Measurements from ENCODE around the gene DCK. TPM values are rescaled to one million over a fixed set of nuclear protein-coding genes. Genes with fewer than 3 reads are reported as not detected.

Gene DCK
- total RNA-seq, 4 donors from 2014 or later = 6.3 to 17.2 (median 11.8) TPM

DNA sequence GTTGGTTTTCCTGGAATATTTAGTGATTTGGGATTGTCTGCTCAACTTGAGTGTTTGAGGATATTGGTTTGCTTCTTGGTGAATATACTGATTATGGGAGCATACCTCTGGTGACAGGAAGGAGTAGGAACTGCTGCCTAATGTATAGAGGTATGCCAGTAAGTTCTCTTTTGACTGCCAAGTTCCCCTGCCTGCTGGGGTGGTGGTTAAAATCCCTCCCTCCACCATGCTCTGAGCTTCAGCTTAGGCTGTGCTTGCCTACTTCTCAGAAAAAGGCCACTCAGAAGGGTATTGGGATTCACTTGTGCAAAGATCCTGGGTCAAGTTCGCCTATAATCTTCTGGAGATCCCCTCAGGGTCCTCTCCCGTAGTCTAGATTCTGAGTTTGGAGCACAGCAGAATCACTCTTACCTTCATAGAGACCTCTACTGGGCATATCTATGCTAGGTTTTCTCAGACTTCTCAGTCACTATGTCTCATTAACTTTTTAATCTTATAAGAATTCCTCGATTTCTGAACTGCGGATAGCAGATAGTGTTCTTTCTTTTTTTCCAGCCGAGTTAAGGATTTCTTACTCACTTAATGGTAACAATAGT lies 44.7 kb upstream of the DCK start:
- intact Hi-C loops (cut with DNase I; ENCODE audit: low total_unique reads) = no loop called here
- H3K27ac ChIP-seq = no peak overlapping the region
- no peaks in the 10 kb centered on the region for H3K9me3 ChIP-seq
- no peaks in the 10 kb centered on the region for H3K27me3 ChIP-seq
- ATAC-seq = no peak
- no peaks in the 10 kb centered on the region for H3K36me3 ChIP-seq
- TF ChIP-seq POLR2A (IDR thresholded peaks at IDR 0.05) = no peak
- TF ChIP-seq, protein P1, sequence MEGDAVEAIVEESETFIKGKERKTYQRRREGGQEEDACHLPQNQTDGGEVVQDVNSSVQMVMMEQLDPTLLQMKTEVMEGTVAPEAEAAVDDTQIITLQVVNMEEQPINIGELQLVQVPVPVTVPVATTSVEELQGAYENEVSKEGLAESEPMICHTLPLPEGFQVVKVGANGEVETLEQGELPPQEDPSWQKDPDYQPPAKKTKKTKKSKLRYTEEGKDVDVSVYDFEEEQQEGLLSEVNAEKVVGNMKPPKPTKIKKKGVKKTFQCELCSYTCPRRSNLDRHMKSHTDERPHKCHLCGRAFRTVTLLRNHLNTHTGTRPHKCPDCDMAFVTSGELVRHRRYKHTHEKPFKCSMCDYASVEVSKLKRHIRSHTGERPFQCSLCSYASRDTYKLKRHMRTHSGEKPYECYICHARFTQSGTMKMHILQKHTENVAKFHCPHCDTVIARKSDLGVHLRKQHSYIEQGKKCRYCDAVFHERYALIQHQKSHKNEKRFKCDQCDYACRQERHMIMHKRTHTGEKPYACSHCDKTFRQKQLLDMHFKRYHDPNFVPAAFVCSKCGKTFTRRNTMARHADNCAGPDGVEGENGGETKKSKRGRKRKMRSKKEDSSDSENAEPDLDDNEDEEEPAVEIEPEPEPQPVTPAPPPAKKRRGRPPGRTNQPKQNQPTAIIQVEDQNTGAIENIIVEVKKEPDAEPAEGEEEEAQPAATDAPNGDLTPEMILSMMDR (IDR thresholded peaks at IDR 0.05 in 4 of 5, conservative IDR thresholded peaks at IDR 0.05 in 1 of 5) = no peak
- H3K4me3 ChIP-seq = no peak overlapping the region
- DNase-seq = no peak
- in situ Hi-C loops (cut with MboI; ENCODE audit: low sequenced_read_pairs in 4 of 4) = no loop called here
- peaks cover 0 to 5% of the 10 kb centered on the region in 2 donors for H3K4me1 ChIP-seq

DNA sequence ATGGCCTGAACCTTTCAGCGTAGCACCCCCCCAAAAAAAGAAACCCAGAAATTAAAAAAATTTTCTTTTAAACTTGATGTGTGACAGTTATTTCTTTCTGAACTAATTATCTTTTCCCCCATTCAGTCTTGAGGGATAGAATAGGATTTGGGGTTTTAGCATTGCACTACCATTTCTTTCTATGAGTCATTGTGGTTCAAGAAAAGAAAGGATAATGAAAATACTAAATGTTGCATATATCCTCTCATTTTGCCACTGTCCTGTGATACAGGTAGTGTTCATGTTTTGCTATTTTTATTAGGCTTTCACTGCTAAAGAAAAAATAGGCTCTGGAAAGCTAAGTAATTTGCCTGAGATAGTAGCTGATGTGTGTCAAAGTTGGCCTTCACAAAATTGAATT lies 39.4 kb upstream of the DCK start:
- in situ Hi-C loops (cut with MboI; ENCODE audit: low sequenced_read_pairs in 4 of 4) (no loop called here), intact Hi-C loops (cut with DNase I; ENCODE audit: low total_unique reads) (no loop called here)
- H3K36me3 ChIP-seq = peaks cover 0 to under 1% of the 10 kb centered on the region in 2 donors
- no peaks in the 10 kb centered on the region for H3K4me1 ChIP-seq
- no peak overlapping the region for H3K4me3 ChIP-seq
- ATAC-seq = no peak
- H3K27me3 ChIP-seq = no peaks in the 10 kb centered on the region
- H3K9me3 ChIP-seq = no peaks in the 10 kb centered on the region
- DNase-seq = no peak
- H3K27ac ChIP-seq = no peak overlapping the region
- TF ChIP-seq, protein P1 (IDR thresholded peaks at IDR 0.05 in 4 of 5, conservative IDR thresholded peaks at IDR 0.05 in 1 of 5) = no peak
- TF ChIP-seq POLR2A (IDR thresholded peaks at IDR 0.05) = no peak

DNA sequence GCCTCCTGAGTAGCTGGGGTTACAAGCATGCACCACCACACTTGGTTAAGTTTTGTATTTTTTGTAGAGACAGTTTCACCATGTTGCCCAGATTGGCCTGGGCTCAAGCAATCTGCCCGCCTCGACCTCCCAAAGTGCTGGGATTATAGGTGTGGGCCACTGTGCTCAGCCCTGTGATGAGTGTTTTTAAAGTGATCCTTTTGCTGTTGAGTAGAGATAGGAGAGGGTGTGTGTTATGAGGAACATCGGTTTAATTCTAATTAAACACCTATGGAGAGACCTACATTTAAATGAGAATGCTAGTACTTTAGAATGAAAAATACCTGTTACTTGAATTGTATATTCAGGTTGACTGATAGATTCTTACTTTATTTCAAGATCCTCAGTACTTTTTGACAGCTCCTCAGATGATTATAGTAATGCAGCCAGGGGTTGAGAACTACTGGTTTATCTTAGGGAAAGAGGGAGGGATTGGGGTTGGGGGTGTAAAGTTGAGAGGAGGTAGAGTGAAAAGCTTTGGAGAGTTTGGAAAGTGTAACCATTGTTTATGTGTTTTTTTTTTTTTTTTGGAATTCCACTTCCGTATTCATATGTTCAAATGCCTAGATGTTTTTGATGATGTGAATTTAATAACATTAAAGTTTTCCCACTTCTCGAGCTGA lies 36.8 kb upstream of the DCK start:
- Histone ChIP-seq H3K9me3 (no peaks in the 10 kb centered on the region), H3K27ac (no peak overlapping the region), H3K36me3 (peaks cover 0 to 19% of the 10 kb centered on the region in 2 donors), H3K4me1 (no peaks in the 10 kb centered on the region), H3K4me3 (no peak overlapping the region), H3K27me3 (no peaks in the 10 kb centered on the region)
- TF ChIP-seq POLR2A (IDR thresholded peaks at IDR 0.05) = no peak
- TF ChIP-seq, protein P1 (IDR thresholded peaks at IDR 0.05 in 4 of 5, conservative IDR thresholded peaks at IDR 0.05 in 1 of 5) = no peak
- ATAC-seq = no peak
- in situ Hi-C loops (cut with MboI; ENCODE audit: low sequenced_read_pairs in 4 of 4) (no loop called here), intact Hi-C loops (cut with DNase I; ENCODE audit: low total_unique reads) (no loop called here)
- DNase-seq = no peak

DNA sequence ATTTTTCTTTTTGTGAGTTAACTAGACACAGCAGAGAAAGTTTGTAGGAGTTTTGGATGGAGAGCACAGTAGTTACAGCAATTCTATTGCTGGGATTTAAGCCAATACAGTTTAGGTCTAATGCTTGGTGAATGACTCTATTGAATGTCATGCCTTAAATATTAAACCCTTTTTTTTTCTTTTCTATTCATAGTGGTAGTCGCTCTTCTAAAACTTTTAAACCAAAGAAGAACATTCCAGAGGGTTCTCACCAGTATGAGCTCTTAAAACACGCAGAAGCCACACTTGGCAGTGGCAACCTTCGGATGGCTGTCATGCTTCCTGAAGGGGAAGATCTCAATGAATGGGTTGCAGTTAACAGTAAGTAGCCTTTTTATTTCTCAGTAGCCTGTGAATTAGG lies 34.8 kb upstream of the DCK start:
- DNase-seq = no peak
- intact Hi-C loops (cut with DNase I; ENCODE audit: low total_unique reads) = no loop called here
- in situ Hi-C loops (cut with MboI; ENCODE audit: low sequenced_read_pairs in 4 of 4) = no loop called here
- Histone ChIP-seq H3K27me3 (no peaks in the 10 kb centered on the region), H3K27ac (no peak overlapping the region), H3K36me3 (peaks cover 0 to 19% of the 10 kb centered on the region in 2 donors), H3K4me3 (no peak overlapping the region), H3K9me3 (no peaks in the 10 kb centered on the region), H3K4me1 (no peaks in the 10 kb centered on the region)
- TF ChIP-seq, protein P1 (IDR thresholded peaks at IDR 0.05 in 4 of 5, conservative IDR thresholded peaks at IDR 0.05 in 1 of 5) = no peak
- no peak for TF ChIP-seq POLR2A (IDR thresholded peaks at IDR 0.05)
- ATAC-seq = no peak
